Glutamatergic neuron (in vitro differentiated cells): ENCODE results near the gene NSG1. TPM values are rescaled to one million over a fixed set of nuclear protein-coding genes. Genes with fewer than 3 reads are reported as not detected.

Source experiments
- DNase-seq: peaks from one replicate; pipeline ENCODE4 v3.0.0; 2022
- H3K27ac Mint-ChIP-seq: one replicate; pipeline ENCODE4 v1.8.0; 2020; ENCODE audit warnings: mild to moderate bottlenecking, mixed read lengths, inconsistent platforms; ENCODE audit not compliant: unreplicated experiment
- H3K27me3 Mint-ChIP-seq: one replicate; pipeline ENCODE4 v1.8.0; 2020; ENCODE audit warnings: mild to moderate bottlenecking, moderate library complexity, mixed read lengths, inconsistent platforms; ENCODE audit not compliant: unreplicated experiment
- H3K36me3 Mint-ChIP-seq: one replicate; pipeline ENCODE4 v1.8.0; 2020; ENCODE audit warnings: mild to moderate bottlenecking, mixed read lengths, inconsistent platforms; ENCODE audit not compliant: unreplicated experiment
- H3K4me1 Mint-ChIP-seq: one replicate; pipeline ENCODE4 v1.8.0; 2020; ENCODE audit warnings: mild to moderate bottlenecking, low read depth, mixed read lengths, inconsistent platforms; ENCODE audit not compliant: unreplicated experiment
- H3K4me3 Mint-ChIP-seq: one replicate; pipeline ENCODE4 v1.8.0; 2020; ENCODE audit warnings: mild to moderate bottlenecking, mixed read lengths, inconsistent platforms; ENCODE audit not compliant: unreplicated experiment
- H3K9me3 Mint-ChIP-seq: one replicate; pipeline ENCODE4 v1.8.0; 2020; ENCODE audit warnings: mild to moderate bottlenecking, moderate library complexity, mixed read lengths, inconsistent platforms; ENCODE audit not compliant: unreplicated experiment
- total RNA-seq: library from RNA; stranded (reverse); fragmentation: NEBNext Ultra II Directional; extraction: Animal tissue kit (Norgen Biotek cat#: 25700); gene quantifications from one replicate; pipeline ENCODE4 v1.2.1, GENCODE V29; 2021; ENCODE audit not compliant: unreplicated experiment
- TF ChIP-seq, protein P1 (sequence below): fragments of 200-600 bp; sonication (generic); IDR thresholded peaks from one replicate; pipeline ENCODE4 v1.5.0; 2021; ENCODE audit not compliant: partially characterized antibody, unreplicated experiment

Gene NSG1
- total RNA-seq, 1 donor from 2014 or later = 208 TPM

DNA sequence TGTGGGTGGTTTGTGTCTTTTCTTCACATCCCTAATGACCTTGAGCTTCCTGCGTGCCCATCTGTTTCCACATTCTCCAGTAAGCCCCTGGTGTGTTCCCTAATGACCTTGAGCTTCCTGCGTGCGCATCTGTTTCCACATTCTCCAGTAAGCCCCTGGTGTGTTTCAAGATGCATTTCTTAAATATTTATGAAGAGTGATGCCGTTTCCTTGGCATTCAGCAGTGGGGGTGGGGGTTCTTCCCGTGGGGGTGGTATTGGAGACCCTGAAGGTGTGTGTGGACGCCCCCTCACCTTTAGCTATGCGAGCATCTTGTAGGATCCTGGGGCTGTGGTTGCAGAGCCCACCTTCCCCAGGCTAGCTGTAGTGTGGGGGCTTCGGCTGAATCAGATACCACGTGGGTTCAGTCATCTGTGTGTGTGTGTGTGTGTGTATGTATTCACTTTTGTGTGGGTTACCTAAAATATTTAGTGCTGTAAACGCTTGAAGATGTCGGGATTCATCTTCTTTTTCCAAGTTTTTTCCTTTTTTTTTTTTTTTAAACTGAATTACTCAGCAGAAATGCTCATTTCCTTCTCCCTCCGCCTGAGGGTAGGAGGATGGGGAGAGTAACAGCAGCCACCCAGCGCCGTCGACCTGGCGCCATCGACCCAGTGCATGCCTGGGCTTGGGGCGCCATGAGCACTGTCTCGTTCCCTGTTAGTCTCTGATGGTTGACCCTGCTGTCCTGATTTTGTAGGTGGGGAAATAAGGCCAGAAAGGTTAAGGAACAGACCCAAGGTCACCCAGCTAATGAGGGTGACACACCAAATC is 9.9 kb downstream of the NSG1 start:
- Mint-ChIP-seq H3K27ac (peak overlapping the region; percentile 77), H3K4me3 (peak overlapping the region; percentile 85), H3K36me3 (peaks cover 14% of the 10 kb centered on the region), H3K9me3 (peaks cover 7% of the 10 kb centered on the region), H3K4me1 (peaks cover 31% of the 10 kb centered on the region), H3K27me3 (peaks cover 10% of the 10 kb centered on the region)
- TF ChIP-seq, protein P1, sequence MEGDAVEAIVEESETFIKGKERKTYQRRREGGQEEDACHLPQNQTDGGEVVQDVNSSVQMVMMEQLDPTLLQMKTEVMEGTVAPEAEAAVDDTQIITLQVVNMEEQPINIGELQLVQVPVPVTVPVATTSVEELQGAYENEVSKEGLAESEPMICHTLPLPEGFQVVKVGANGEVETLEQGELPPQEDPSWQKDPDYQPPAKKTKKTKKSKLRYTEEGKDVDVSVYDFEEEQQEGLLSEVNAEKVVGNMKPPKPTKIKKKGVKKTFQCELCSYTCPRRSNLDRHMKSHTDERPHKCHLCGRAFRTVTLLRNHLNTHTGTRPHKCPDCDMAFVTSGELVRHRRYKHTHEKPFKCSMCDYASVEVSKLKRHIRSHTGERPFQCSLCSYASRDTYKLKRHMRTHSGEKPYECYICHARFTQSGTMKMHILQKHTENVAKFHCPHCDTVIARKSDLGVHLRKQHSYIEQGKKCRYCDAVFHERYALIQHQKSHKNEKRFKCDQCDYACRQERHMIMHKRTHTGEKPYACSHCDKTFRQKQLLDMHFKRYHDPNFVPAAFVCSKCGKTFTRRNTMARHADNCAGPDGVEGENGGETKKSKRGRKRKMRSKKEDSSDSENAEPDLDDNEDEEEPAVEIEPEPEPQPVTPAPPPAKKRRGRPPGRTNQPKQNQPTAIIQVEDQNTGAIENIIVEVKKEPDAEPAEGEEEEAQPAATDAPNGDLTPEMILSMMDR = no peak
- no peak for DNase-seq

DNA sequence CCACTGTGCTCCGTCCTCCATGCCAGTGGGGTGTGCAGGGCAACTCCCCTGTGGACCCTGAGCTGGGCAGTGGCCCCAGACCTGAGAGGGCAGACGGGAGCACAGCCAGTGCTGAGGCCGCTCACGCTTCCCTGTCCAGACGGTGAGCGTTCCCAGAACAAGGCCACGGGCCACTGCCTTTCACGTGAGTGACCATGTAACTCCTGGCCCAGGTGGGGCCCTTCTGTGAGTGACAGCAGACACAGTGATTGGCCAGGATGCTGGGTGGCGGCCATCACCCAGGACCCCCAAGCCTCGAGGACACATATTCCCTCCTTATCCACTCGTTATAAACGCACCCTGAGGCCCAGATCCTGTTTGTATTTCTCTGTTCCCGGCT is 10.5 kb downstream of the NSG1 start:
- Mint-ChIP-seq H3K27ac (no peak overlapping the region), H3K36me3 (peaks cover 14% of the 10 kb centered on the region), H3K27me3 (peaks cover 10% of the 10 kb centered on the region), H3K9me3 (peaks cover 7% of the 10 kb centered on the region), H3K4me3 (no peak overlapping the region), H3K4me1 (peaks cover 31% of the 10 kb centered on the region)
- TF ChIP-seq, protein P1 = no peak
- DNase-seq = no peak

DNA sequence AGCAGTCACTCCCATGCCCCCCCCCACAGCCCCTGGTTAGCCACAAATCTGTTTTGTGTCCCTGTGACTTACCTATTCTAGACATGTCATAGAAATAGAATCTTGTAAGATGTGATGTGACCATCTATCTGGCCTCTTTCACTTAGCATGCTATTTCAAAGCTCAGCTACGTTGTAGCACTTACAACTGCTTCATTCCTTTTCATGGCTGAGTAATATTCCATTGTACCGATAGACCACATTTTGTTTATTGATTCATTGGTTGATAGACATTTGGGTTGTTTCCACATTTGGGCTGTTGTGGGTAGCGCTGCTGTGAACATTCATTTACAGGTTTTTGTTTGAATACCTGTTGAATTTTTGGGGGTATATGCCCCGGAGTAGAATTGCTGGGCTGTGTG is 11.5 kb downstream of the NSG1 start:
- Mint-ChIP-seq H3K27ac (no peak overlapping the region), H3K4me1 (peaks cover 38% of the 10 kb centered on the region), H3K4me3 (no peak overlapping the region), H3K36me3 (peaks cover 17% of the 10 kb centered on the region), H3K27me3 (peaks cover 13% of the 10 kb centered on the region), H3K9me3 (peaks cover 9% of the 10 kb centered on the region)
- TF ChIP-seq, protein P1 = no peak
- no peak for DNase-seq

DNA sequence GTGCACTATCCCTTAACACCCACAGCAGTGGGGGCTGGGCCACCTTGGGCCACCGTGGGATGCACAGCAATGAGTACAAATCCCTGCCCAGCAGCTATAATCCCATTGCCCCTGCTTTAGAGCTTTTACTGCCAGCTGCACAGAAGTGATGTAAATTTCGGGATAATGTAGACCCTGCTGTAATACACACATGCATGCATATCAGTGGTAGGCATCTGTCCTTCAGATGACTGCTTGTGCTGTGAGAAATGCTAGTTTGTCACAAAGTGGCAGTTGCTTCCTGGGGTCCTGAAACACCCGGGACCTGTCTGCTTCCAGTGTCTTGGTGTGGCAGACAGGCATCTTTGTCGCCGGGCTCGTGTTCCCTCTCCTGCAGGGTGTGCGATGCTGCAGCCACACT is 14.1 kb downstream of the NSG1 start:
- DNase-seq = no peak
- peaks cover 9% of the 10 kb centered on the region for H3K27me3 Mint-ChIP-seq
- no peak overlapping the region for H3K4me3 Mint-ChIP-seq
- TF ChIP-seq, protein P1 = no peak
- peaks cover 22% of the 10 kb centered on the region for H3K4me1 Mint-ChIP-seq
- H3K27ac Mint-ChIP-seq = no peak overlapping the region
- peaks cover 7% of the 10 kb centered on the region for H3K9me3 Mint-ChIP-seq
- H3K36me3 Mint-ChIP-seq = peaks cover 15% of the 10 kb centered on the region

DNA sequence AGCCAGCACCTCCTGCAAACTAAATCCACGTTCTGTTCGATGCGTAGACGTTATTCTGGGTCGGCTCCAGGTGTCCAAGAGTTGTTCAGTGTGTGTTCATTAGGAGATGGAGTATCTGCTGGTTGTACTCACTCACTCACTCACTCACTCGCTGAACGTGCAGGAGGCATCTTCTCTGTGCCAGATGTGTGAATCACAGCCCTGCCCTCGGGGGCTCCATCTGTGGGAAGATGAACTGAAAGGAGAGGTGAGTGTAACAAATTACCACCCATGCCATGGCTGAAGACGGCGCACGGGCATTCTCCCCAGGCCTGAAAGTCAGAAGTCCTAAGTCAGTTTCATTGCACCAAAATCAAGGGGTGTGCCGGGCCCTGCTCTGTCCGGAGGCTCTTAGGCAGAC is 16.1 kb downstream of the NSG1 start:
- peaks cover 9% of the 10 kb centered on the region for H3K27me3 Mint-ChIP-seq
- peaks cover 14% of the 10 kb centered on the region for H3K4me1 Mint-ChIP-seq
- peaks cover 8% of the 10 kb centered on the region for H3K9me3 Mint-ChIP-seq
- no peak for DNase-seq
- H3K27ac Mint-ChIP-seq = no peak overlapping the region
- H3K4me3 Mint-ChIP-seq = no peak overlapping the region
- H3K36me3 Mint-ChIP-seq = peaks cover 15% of the 10 kb centered on the region
- TF ChIP-seq, protein P1 = no peak
